ENCODE results near the gene GTF2A1. TPM values are rescaled to one million over a fixed set of nuclear protein-coding genes. Genes with fewer than 3 reads are reported as not detected.
A peak's percentile ranks its signal among the peaks of the same experiment; 100 is the strongest.

GTF2A1 gene
- polyA plus RNA-seq, 6 donors from 2014 or later = 7.5 to 18.6 (median 13.0) TPM

DNA sequence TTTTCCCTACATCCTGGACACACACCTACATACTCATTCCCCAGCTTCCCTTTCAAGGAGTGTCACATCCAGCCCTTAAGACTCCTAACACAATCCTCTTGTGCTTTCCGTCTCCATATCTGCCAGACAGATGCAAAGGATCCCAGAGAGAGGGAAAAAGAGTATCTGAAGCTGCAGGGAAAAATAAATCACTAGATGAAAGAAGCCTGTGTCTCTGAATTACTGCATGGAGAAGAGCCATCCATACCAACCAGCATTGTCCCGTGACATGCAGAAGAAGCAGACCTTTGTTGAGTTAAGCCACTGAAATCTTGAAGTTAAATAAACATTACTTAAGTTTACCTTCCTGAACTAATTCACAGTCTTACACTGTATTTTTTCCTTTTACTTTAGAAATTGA lies 54.6 kb downstream of the GTF2A1 start:
- Mint-ChIP-seq H3K4me1 (peaks cover 18 to 22% (median 19%) of the 10 kb centered on the region in 3 donors), H3K9me3 (no peaks in the 10 kb centered on the region), H3K27ac (no peak overlapping the region), H3K4me3 (no peak overlapping the region), H3K36me3 (no peaks in the 10 kb centered on the region), H3K27me3 (no peaks in the 10 kb centered on the region)
- DNase-seq = no peak
- no peak for ATAC-seq (ENCODE audit: low read depth in 2 of 2)

DNA sequence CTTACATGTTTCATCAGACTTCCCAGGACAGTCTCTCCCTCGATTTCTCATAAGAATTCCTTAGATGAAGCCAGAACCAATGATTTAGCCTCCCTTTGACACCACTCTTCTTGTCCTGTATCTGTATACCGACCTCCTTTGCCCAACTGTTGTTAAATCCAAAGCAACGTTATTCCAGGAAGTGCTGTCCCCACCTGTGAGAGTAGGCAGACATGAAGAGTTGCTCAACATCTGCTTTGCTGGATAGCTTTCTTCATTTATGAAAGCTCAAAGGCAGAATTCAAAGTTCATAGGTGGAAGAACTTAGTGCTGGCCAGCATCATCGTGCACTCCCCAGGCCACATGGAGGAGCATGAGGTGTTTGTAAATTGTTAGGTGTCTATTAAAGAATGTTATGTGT lies 55.6 kb downstream of the GTF2A1 start:
- H3K9me3 Mint-ChIP-seq = no peaks in the 10 kb centered on the region
- peaks cover 11 to 13% (median 13%) of the 10 kb centered on the region in 3 donors for H3K4me1 Mint-ChIP-seq
- no peak overlapping the region for H3K4me3 Mint-ChIP-seq
- no peak for DNase-seq
- ATAC-seq (ENCODE audit: low read depth in 2 of 2) = no peak
- no peaks in the 10 kb centered on the region for H3K36me3 Mint-ChIP-seq
- no peaks in the 10 kb centered on the region for H3K27me3 Mint-ChIP-seq
- H3K27ac Mint-ChIP-seq = no peak overlapping the region

DNA sequence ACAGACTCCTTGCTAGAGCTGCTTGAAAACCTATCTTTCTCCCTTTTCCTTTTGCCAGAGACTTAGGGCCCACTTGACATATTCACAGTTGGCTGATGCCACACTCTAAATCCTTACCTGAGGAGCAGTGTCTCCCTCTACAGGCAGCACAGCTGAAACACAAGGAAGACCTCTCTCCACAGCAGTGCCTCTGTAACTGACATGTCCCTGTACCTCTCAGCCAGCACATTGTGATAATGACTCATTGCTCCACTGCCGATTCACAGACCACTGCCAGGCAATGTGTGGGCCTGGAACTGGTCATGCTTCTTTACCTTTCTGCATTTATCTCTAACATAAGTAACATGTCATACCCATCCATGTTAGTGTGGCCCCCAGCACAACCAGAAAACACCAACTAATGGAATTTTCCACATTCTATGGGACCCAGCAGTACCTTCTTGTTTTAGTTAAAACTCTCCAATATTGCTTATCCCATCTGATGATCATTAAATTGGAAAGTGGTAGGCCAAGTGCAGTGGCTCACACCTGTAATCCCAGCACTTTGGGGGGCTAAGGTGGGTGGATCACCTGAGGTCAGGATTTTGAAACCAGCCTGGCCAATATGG lies 56.5 kb downstream of the GTF2A1 start:
- no peaks in the 10 kb centered on the region for H3K27me3 Mint-ChIP-seq
- DNase-seq (no peak), ATAC-seq (ENCODE audit: low read depth in 2 of 2) (no peak)
- peak overlapping the region in 1 of 6 donors; percentile 33 for H3K27ac Mint-ChIP-seq
- no peaks in the 10 kb centered on the region for H3K36me3 Mint-ChIP-seq
- H3K4me1 Mint-ChIP-seq = peaks cover 2 to 3% (median 3%) of the 10 kb centered on the region in 3 donors
- H3K9me3 Mint-ChIP-seq = peaks cover 0 to 4% (median 0%) of the 10 kb centered on the region in 7 donors
- peak overlapping the region in 1 of 8 donors; percentile 13 for H3K4me3 Mint-ChIP-seq

- Mint-ChIP-seq H3K4me3 (no peak overlapping the region), H3K27ac (no peak overlapping the region), H3K4me1 (peaks cover 0 to 2% (median 0%) of the 10 kb centered on the region in 3 donors), H3K36me3 (no peaks in the 10 kb centered on the region), H3K27me3 (no peaks in the 10 kb centered on the region), H3K9me3 (peaks cover 0 to 4% (median 0%) of the 10 kb centered on the region in 7 donors)
- ATAC-seq (ENCODE audit: low read depth in 2 of 2) = no peak
- no peak for DNase-seq
Measured at GRCh38 chr14:81162941-81163340, 57.8 kb downstream of the GTF2A1 start.

- Mint-ChIP-seq H3K27me3 (peaks cover 0 to 1% (median under 1%) of the 10 kb centered on the region in 3 donors), H3K36me3 (peaks cover under 1 to 1% of the 10 kb centered on the region in 2 donors), H3K9me3 (peaks cover 0 to 4% (median 0%) of the 10 kb centered on the region in 7 donors), H3K4me3 (no peak overlapping the region), H3K4me1 (peaks cover 0 to 2% (median 0%) of the 10 kb centered on the region in 3 donors), H3K27ac (no peak overlapping the region)
- no peak for ATAC-seq (ENCODE audit: low read depth in 2 of 2)
- no peak for DNase-seq
Measured at GRCh38 chr14:81161749-81162148, 59.0 kb downstream of the GTF2A1 start.

DNA sequence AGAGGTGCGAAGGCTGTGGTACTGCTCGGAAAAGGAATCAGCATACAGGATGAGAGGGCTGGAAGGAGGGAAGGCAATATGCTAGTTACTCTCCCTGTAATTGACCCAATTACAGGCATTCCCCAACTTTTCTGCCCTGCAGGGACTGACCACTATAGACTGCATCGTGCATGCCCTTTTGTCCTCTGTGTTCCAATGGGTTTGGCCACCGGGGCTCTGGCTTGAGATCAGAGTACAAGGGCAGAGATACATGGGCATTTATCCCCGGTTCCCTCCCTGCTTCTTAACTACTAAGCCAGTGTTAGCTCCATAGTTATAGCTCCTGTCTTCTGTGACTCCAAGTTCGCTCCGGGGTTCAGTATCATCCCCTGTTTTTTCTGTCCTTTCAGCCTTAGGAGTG lies 59.7 kb downstream of the GTF2A1 start:
- no peak for DNase-seq
- Mint-ChIP-seq H3K27me3 (peaks cover 0 to 8% (median 5%) of the 10 kb centered on the region in 3 donors), H3K4me3 (no peak overlapping the region), H3K36me3 (peaks cover 5 to 6% of the 10 kb centered on the region in 2 donors), H3K4me1 (peaks cover 0 to 2% (median 0%) of the 10 kb centered on the region in 3 donors), H3K27ac (no peak overlapping the region), H3K9me3 (peaks cover 0 to 4% (median 0%) of the 10 kb centered on the region in 7 donors)
- ATAC-seq (ENCODE audit: low read depth in 2 of 2) = no peak

DNA sequence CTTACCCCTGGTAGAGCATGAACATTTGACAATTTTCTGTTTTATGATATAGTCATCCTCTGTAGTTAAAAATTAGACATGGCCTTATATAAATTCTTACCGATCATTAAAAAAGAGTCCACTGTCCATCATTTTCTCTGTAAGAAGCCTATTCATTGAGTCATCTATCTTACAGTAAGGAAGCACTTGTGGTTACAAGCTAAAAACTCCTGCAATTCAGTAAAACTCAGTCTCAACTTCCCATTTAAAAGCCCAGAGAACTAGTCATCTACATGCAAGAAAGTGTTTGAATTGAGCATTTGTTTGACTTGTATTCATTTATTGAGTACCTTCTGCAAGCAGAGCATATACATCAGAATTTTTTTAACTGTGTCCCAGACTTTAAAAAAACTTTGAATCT lies 63.3 kb downstream of the GTF2A1 start:
- ATAC-seq (ENCODE audit: low read depth in 2 of 2) (no peak), DNase-seq (no peak)
- Mint-ChIP-seq H3K36me3 (peaks cover 5 to 6% of the 10 kb centered on the region in 2 donors), H3K27ac (no peak overlapping the region), H3K27me3 (peaks cover 0 to 8% (median 8%) of the 10 kb centered on the region in 3 donors), H3K9me3 (peaks cover 0 to 4% (median 0%) of the 10 kb centered on the region in 7 donors), H3K4me1 (no peaks in the 10 kb centered on the region), H3K4me3 (no peak overlapping the region)

- peaks cover 0 to 8% (median 8%) of the 10 kb centered on the region in 3 donors for H3K27me3 Mint-ChIP-seq
Measured at GRCh38 chr14:81153187-81153586, 67.6 kb downstream of the GTF2A1 start.

DNA sequence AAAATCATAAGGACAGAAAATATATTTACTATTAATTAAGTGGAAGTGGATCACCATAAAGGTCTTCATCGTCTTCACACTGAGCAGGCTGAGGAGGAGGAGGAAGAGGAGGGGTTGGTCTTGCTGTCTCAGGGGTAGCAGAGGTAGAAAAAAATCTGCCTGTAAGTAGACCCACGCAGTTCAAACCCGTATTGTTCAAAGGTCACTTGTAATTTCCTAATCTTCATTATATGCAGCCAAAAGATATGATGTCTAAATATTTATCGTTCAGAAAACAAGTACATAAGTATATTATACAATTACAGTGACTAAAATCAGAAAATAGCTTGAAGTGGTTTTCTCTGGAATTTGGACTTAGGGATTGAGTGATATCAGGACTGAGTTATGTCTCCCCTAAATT lies 72.1 kb downstream of the GTF2A1 start:
- Mint-ChIP-seq H3K27ac (no peak overlapping the region), H3K9me3 (peaks cover 0 to 8% (median 4%) of the 10 kb centered on the region in 7 donors), H3K36me3 (peaks cover 0 to 4% of the 10 kb centered on the region in 2 donors), H3K27me3 (no peaks in the 10 kb centered on the region), H3K4me3 (no peak overlapping the region), H3K4me1 (peaks cover 12 to 13% (median 13%) of the 10 kb centered on the region in 3 donors)
- ATAC-seq (ENCODE audit: low read depth in 2 of 2) (no peak), DNase-seq (no peak)

More at GRCh38 chr14:81153187-81153586, 67.6 kb downstream of the GTF2A1 start:
- H3K4me3 Mint-ChIP-seq = no peak overlapping the region
- peaks cover 5 to 6% of the 10 kb centered on the region in 2 donors for H3K36me3 Mint-ChIP-seq
- no peaks in the 10 kb centered on the region for H3K4me1 Mint-ChIP-seq
- H3K27ac Mint-ChIP-seq = no peak overlapping the region
- DNase-seq (no peak), ATAC-seq (ENCODE audit: low read depth in 2 of 2) (no peak)
- peaks cover 0 to 8% (median 4%) of the 10 kb centered on the region in 7 donors for H3K9me3 Mint-ChIP-seq

DNA sequence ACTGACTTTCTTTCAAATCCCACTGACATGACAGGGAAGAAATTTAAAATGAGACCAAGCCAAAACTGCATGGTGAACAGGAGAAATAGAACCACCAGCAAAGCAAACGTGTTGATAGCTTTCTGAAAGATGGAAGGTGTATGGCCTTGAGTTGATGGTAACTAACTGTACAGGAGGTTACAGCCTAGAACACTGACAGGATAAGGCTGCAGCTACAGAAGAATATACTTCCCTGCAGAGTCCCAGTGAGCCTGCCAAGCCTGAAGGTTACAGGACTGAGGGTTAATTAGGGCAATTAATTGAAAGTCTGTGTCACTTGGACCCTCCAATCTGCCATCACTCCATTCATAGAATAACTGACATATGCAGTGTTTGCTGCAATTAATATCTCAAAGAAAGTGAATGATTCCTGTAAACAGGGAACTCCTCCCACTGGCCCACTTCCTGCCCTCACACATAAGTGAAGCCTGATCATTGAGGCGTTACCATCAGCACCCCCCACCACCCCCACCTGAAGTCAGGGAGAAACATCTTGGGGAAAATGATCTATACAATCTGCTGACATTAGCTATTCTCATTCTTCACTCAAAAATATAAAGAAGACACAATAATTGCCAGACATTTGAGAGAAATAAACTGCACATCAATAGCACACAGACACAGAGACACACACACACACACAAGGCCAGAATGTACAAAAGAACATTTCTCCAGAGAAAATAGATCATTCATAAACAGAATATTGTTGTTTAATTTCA lies 73.4 kb downstream of the GTF2A1 start:
- no peak for DNase-seq
- Mint-ChIP-seq H3K36me3 (peaks cover 0 to 7% of the 10 kb centered on the region in 2 donors), H3K4me3 (peak overlapping the region in 2 of 8 donors; percentile 3), H3K4me1 (peaks cover 12 to 13% (median 13%) of the 10 kb centered on the region in 3 donors), H3K9me3 (peaks cover 0 to 8% (median 4%) of the 10 kb centered on the region in 7 donors), H3K27ac (no peak overlapping the region), H3K27me3 (no peaks in the 10 kb centered on the region)
- ATAC-seq (ENCODE audit: low read depth in 2 of 2) = peak in 1 of 2 donors; percentile 35

GRCh38 chr14:81144824-81145603 lies 75.7 kb downstream of the GTF2A1 start:
- H3K27me3 Mint-ChIP-seq = no peaks in the 10 kb centered on the region
- peaks cover 12 to 13% (median 13%) of the 10 kb centered on the region in 3 donors for H3K4me1 Mint-ChIP-seq
- peaks cover 0 to 7% of the 10 kb centered on the region in 2 donors for H3K36me3 Mint-ChIP-seq
- no peak for ATAC-seq (ENCODE audit: low read depth in 2 of 2)
- no peak overlapping the region for H3K4me3 Mint-ChIP-seq
- H3K27ac Mint-ChIP-seq = no peak overlapping the region
- H3K9me3 Mint-ChIP-seq = peaks cover 0 to 6% (median 4%) of the 10 kb centered on the region in 7 donors
- DNase-seq = no peak

DNA sequence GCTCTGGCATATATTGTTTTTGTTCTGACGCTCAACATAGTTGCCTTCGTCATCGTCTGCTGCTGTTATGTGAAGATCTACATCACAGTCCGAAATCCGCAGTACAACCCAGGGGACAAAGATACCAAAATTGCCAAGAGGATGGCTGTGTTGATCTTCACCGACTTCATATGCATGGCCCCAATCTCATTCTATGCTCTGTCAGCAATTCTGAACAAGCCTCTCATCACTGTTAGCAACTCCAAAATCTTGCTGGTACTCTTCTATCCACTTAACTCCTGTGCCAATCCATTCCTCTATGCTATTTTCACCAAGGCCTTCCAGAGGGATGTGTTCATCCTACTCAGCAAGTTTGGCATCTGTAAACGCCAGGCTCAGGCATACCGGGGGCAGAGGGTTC lies 77.0 kb downstream of the GTF2A1 start:
- Mint-ChIP-seq H3K27ac (peak overlapping the region in 1 of 6 donors; percentile 78), H3K9me3 (peaks cover 0 to 6% (median 0%) of the 10 kb centered on the region in 7 donors), H3K27me3 (no peaks in the 10 kb centered on the region), H3K4me1 (peaks cover 12 to 13% (median 13%) of the 10 kb centered on the region in 3 donors), H3K36me3 (peaks cover 0 to 7% of the 10 kb centered on the region in 2 donors), H3K4me3 (peak overlapping the region in 1 of 8 donors; percentile 41)
- no peak for ATAC-seq (ENCODE audit: low read depth in 2 of 2)
- no peak for DNase-seq

- no peaks in the 10 kb centered on the region for H3K27me3 Mint-ChIP-seq
- no peak overlapping the region for H3K4me3 Mint-ChIP-seq
- H3K4me1 Mint-ChIP-seq = peaks cover 0 to 1% (median 0%) of the 10 kb centered on the region in 3 donors
- DNase-seq (no peak), ATAC-seq (ENCODE audit: low read depth in 2 of 2) (no peak)
- H3K27ac Mint-ChIP-seq = no peak overlapping the region
- H3K9me3 Mint-ChIP-seq = peaks cover 0 to 6% (median 0%) of the 10 kb centered on the region in 7 donors
- H3K36me3 Mint-ChIP-seq = peaks cover 0 to 7% of the 10 kb centered on the region in 2 donors
Measured at GRCh38 chr14:81141426-81141825, 79.3 kb downstream of the GTF2A1 start.

All from naive B cell (primary cell).